SIG-M5 (cell line): ENCODE measurements around the gene TRIM7.
"Not testable (repeated sequence)": the region's sequence is repeated elsewhere in the genome, so short reads cannot be mapped to it uniquely, and the experiment has no call there.

ENCODE experiments used
- DNase-seq: peaks from one replicate; lab custom pipeline; 2025; lab: John Stamatoyannopoulos, UW

Gene TRIM7

GRCh38 chr5:181171782-181172181 is 33.2 kb downstream of the TRIM7 start:
- no peak for DNase-seq

GRCh38 chr5:181170996-181171395 is 34.0 kb downstream of the TRIM7 start:
- no peak for DNase-seq

GRCh38 chr5:181170237-181170825 is 34.7 kb downstream of the TRIM7 start:
- no peak for DNase-seq

- not testable (repeated sequence) for DNase-seq
These were observed 35.3 kb downstream of the TRIM7 start for GRCh38 chr5:181169459-181170236.

DNA sequence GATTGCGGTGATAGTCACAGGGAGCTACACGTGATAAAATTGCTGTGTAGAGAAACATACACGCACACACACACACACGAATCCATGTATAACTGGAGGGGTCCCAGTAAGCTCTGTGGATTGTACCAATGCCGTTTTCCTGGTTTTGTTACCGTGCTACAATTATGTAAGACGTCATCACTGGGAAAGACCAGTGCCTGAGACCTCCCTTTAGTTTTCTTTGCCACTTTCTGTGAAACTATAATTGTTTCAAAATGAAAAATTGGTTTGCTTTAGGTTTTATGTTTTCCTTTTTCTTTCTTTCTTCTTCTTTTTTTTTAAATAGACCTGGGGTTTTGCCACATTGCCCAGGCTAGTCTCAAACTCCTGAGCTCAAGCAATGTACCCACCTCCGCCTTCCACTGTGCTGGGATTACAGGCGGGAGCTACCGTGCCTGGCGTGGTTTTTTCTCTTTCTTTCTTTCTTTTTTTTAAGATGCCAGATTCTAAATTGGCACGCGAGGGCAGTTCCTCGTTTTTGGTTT is 36.3 kb downstream of the TRIM7 start:
- no peak for DNase-seq

GRCh38 chr5:181167814-181168488 is 37.0 kb downstream of the TRIM7 start:
- no peak for DNase-seq

GRCh38 chr5:181166812-181167733 is 37.9 kb downstream of the TRIM7 start:
- no peak for DNase-seq

- DNase-seq = no peak
These were observed 40.7 kb downstream of the TRIM7 start for GRCh38 chr5:181164076-181164952.

DNA sequence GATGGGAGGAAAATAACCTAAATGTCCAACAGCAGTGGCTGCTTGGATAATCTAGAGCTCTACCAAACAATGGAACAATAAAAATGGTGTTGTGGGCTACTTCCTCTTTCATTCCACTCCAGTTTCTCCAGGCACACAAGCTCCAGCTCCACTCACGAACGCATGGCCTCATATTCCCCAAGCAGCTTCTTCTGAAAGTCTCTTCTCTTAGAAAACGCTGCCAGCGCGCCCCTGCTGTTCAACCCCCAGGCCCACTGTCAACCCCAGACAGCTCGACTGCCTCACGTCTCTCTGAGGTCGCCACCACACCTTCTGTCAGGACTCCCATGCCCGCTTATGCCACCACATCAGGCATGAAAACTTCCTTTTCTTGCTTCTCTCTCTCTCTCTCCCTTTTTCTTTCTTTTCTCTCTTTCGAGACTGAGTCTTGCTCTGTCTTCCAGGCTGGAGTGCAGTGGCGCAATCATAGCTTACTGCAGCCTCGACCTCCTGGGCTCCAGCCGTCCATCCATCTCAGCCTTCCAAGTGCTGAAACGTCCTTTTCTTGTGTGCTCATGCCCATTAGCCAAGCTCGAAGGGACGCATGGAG is 41.4 kb downstream of the TRIM7 start:
- peak; percentile 37 for DNase-seq

DNA sequence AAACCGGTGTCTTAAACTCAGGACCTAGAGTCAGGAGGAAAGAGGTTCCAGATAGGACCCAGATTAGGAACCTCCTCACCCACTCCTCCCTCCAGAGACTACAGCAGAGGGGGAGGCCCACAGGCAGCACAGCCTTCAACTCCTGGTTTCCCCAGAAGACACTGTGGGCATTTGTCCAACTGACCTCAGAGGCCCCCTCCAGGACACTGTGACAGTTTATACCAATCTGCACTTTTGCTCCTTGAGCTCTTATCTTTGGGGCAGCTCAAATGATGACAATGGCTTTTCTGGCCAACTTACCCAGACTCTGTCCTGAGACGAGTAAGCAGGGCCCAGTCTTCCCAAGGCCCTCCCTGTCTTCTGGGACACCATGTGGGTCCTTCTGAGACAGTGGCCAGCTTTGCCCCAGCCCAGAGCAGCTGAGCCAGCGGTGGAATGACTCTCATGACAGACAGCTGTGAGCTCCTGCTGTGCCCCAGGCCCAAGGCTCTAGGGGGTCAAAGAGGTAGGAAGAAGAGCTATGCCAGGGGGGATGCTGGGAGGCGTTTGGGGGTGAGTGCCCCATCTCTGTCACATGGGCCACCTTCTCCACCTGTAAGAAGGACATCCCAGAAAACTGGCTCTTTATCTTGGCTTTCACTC is 43.3 kb downstream of the TRIM7 start:
- no peak for DNase-seq

GRCh38 chr5:181160755-181161533 is 44.1 kb downstream of the TRIM7 start:
- DNase-seq = not testable (repeated sequence)

- DNase-seq = no peak
These were observed 44.7 kb downstream of the TRIM7 start for GRCh38 chr5:181160152-181160754.

DNA sequence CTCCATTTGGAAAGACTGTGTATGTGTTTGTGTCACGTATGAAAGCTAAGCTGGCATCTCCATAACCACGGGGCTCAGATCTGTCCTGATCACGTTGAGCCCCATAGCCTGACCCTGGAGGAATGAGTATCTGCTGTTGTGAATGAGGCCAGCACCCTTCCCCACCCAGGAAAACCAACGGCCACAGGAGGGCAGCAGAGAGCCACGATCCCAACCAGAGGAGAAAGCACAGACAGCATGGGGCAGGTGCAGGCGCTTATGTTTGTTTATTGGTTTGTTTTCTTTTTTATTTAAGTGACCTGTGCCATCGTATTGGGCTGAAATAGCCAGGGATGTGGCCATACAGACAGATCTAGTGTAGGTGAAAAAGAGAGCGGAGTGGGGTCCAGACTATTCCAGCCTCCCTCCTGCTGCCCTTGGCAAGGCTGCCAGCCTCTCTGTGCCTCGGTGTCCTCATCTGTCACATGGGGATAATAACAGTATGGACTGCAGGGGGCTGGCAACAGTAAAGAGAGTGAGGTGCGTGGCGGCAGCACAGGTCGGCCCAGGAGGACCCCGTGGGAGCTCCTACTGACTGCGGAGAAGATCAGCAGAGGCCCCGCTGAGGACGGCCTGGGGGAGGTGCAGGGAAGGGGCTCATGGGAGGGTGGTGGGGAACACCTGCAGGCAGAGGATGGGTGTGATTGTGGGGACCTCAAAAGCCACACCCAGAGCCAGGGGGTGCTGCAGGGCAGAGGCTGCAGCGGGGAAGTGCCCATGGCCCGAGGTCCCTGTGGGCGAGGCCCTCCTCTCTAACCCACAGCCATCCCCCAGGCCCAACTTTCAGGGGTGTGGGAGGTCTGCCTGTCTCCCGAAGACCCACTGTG is 45.5 kb downstream of the TRIM7 start:
- DNase-seq = no peak

GRCh38 chr5:181158869-181159268 is 46.1 kb downstream of the TRIM7 start:
- no peak for DNase-seq

DNA sequence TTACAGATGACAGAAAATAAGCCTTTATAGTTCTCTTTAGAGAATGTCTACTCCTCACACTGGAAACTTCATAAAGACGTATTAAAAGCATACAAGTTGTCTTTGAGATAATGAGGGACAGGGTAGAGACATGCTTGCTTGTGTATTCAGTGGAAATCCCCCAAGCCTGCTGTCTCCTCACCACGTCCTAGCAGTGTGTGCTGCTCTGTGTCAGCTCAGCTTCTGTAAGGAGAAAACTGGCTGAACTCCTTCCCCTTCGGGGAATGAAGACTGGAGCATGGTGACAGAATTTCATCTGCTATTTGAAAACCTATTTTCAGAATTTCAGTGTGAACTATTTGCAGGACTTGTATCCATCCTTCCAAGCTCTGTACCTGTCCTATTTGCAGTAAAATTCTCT is 48.2 kb downstream of the TRIM7 start:
- no peak for DNase-seq

- no peak for DNase-seq
These were observed 51.2 kb downstream of the TRIM7 start for GRCh38 chr5:181153814-181154213.

DNA sequence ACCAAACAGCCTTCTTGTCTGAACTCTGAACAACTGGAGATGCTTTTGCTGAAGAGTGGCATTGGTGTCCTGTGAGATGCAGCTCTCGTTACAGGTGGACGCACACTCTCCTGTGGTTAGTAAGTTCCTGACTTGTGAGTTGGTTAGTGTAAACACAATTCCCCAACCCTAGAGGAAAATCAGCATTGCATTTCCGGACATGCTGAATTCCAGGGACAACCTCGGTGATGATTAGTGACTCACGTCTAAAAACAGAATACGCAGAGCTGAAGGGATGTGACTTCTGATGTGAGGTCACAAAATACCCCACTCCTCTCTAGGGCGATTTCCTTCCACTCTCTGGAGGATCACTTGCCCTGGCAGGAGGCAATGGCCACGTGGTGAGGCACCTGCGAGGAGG is 52.6 kb downstream of the TRIM7 start:
- DNase-seq = no peak

GRCh38 chr5:181151146-181151545 is 53.9 kb downstream of the TRIM7 start:
- no peak for DNase-seq
